HL-60 (cell line): ENCODE data around the gene CELA2B.

Experiments
- DNase-seq, 2 experiments: peaks; one replicate each; pipeline ENCODE4 v3.0.0-alpha.2; 2010 to 2020; ENCODE audit warnings: low read depth in 1 of 2, low spot score in 1 of 2
- H3K27ac ChIP-seq: fragments of 250-450 bp; sonication (Bioruptor Pico); replicated peaks from 2 replicates; pipeline ENCODE4 v1.5.1; 2020; ENCODE audit warnings: mild to moderate bottlenecking, moderate library complexity
- H3K27me3 ChIP-seq: fragments of 250-450 bp; sonication (Bioruptor Pico); 2 replicates; pipeline ENCODE4 v1.5.1; 2021; ENCODE audit warnings: mild to moderate bottlenecking, moderate library complexity; ENCODE audit not compliant: insufficient read depth, poor library complexity, severe bottlenecking
- H3K4me3 ChIP-seq: replicated peaks from 2 replicates; pipeline ENCODE4 v1.5.1; 2011; ENCODE audit warnings: mild to moderate bottlenecking, control low read depth, low read length; ENCODE audit not compliant: insufficient read depth
- GABPA ChIP-seq: IDR thresholded peaks from 2 replicates; pipeline ENCODE4 v1.6.1; 2012; ENCODE audit warnings: low read depth
- POLR2AphosphoS5 ChIP-seq: IDR thresholded peaks from 2 replicates; pipeline ENCODE4 v1.6.1; 2012; ENCODE audit warnings: low read depth
- REST ChIP-seq: IDR thresholded peaks from 2 replicates; pipeline ENCODE4 v1.6.1; 2012; ENCODE audit warnings: low read depth; ENCODE audit not compliant: insufficient replicate concordance
- SPI1 ChIP-seq: IDR thresholded peaks from 2 replicates; pipeline ENCODE4 v1.6.1; 2012; ENCODE audit warnings: low read depth, mild to moderate bottlenecking, borderline replicate concordance
- TF ChIP-seq, protein P1 (sequence below): IDR thresholded peaks from one replicate; pipeline ENCODE4 v1.5.1; 2011; ENCODE audit warnings: low read length, control low read depth, inconsistent platforms; ENCODE audit not compliant: insufficient read depth

CELA2B gene

DNA sequence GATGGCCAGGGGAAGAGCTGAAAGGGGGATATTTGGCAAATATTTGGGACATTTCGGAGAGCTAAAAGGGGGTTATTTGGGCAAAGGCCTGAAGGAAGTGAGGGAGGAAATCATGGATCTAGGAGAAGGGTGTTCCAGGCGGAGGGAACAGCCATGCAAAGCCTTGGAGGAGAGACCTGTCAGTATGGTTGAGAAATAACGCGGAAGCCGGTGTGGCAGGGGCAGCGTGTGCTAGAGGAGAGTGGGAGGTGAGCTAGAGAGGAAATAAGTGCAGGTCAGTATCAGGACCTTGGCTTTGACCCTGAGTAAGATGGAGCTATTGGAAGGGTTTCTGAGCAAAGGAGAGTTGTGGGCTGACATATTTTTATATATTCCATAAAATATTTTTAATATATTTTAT lies 34.7 kb upstream of the CELA2B start:
- peaks cover 6% of the 10 kb centered on the region for H3K27me3 ChIP-seq
- H3K4me3 ChIP-seq = no peak overlapping the region
- TF ChIP-seq, protein P1, sequence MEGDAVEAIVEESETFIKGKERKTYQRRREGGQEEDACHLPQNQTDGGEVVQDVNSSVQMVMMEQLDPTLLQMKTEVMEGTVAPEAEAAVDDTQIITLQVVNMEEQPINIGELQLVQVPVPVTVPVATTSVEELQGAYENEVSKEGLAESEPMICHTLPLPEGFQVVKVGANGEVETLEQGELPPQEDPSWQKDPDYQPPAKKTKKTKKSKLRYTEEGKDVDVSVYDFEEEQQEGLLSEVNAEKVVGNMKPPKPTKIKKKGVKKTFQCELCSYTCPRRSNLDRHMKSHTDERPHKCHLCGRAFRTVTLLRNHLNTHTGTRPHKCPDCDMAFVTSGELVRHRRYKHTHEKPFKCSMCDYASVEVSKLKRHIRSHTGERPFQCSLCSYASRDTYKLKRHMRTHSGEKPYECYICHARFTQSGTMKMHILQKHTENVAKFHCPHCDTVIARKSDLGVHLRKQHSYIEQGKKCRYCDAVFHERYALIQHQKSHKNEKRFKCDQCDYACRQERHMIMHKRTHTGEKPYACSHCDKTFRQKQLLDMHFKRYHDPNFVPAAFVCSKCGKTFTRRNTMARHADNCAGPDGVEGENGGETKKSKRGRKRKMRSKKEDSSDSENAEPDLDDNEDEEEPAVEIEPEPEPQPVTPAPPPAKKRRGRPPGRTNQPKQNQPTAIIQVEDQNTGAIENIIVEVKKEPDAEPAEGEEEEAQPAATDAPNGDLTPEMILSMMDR = no peak
- no peak for TF ChIP-seq SPI1
- TF ChIP-seq POLR2AphosphoS5 = no peak
- TF ChIP-seq GABPA = no peak
- TF ChIP-seq REST = no peak
- no peak for DNase-seq
- no peak overlapping the region for H3K27ac ChIP-seq

DNA sequence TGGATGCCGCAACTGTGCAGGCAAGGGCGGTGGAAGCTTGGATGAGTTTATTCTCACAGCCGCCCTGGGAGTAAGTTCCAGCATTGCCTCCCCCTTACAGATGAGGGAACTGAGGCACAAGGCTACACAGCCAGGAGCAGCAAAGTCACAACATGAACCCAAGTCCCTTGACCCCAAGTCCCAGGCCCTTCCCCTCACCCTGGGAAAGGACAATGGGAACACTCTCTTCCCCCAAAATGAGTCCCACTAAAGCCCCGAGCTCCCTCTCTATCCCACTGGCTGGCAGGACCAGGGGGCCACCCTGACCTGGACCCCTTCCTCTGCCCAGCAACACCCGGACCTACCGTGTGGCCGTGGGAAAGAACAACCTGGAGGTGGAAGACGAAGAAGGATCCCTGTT lies 33.8 kb upstream of the CELA2B start:
- peaks cover 6% of the 10 kb centered on the region for H3K27me3 ChIP-seq
- no peak for TF ChIP-seq POLR2AphosphoS5
- TF ChIP-seq SPI1 = no peak
- no peak for TF ChIP-seq GABPA
- no peak for DNase-seq
- H3K27ac ChIP-seq = no peak overlapping the region
- no peak overlapping the region for H3K4me3 ChIP-seq

GRCh38 chr1:15442759-15443158 lies 33.1 kb upstream of the CELA2B start:
- H3K27ac ChIP-seq = no peak overlapping the region

More at GRCh38 chr1:15442759-15443158, 33.1 kb upstream of the CELA2B start:
- TF ChIP-seq, protein P1 = no peak
- no peak for TF ChIP-seq GABPA
- no peak for TF ChIP-seq SPI1
- no peak for TF ChIP-seq POLR2AphosphoS5
- no peak for TF ChIP-seq REST
- H3K27me3 ChIP-seq = peaks cover 6% of the 10 kb centered on the region
- no peak for DNase-seq
- no peak overlapping the region for H3K4me3 ChIP-seq
